GM12878 (cell line): ENCODE measurements around the gene TMEM86B. TPM values are rescaled to one million over a fixed set of nuclear protein-coding genes. Genes with fewer than 3 reads are reported as not detected.

Experiments used
- ATAC-seq: fragments of 200-7000 bp; cut with Tn5 transposase; 3 replicates; pipeline ENCODE4 v1.9.1; 2020; ENCODE audit warnings: mild to moderate bottlenecking, moderate library complexity
- BruUV-seq: library from RNA; stranded (reverse); fragments of 400-500 nt; replicated peaks from 2 replicates; lab custom pipeline; 2021; lab: Mats Ljungman, UMichigan
- CTCF ChIA-PET: fragments of 300-600 bp; sonication (Branson Sonifier 250); formaldehyde crosslinking; extraction: SDS; loops from one replicate; lab custom pipeline; 2021; ENCODE audit warnings: inconsistent platforms; lab: Yijun Ruan, JAX
- POLR2A ChIA-PET: fragments of 350-600 bp; formaldehyde crosslinking; extraction: SDS; loops from one replicate; lab custom pipeline; 2021; ENCODE audit warnings: inconsistent platforms; lab: Charles Lee
- RAD21 ChIA-PET: fragments of 300-600 bp; sonication (Branson Sonifier 250); formaldehyde crosslinking; loops from one replicate; lab custom pipeline; 2023; ENCODE audit warnings: antibody characterized with exemption; ENCODE audit not compliant: unreplicated experiment; lab: Charles Lee
- SMC1A ChIA-PET: fragments of 300-600 bp; sonication (Branson Sonifier 250); formaldehyde crosslinking; loops from one replicate; lab custom pipeline; 2023; ENCODE audit not compliant: unreplicated experiment, uncharacterized antibody; lab: Charles Lee
- DNase-seq: peaks from one replicate; pipeline ENCODE4 v3.0.0-alpha.2; 2011; ENCODE audit warnings: low read depth, low spot score
- FAIRE-seq: peaks from 3 replicates; lab custom pipeline; 2011; peaks lifted over from hg19 to GRCh38; lab: Jason Lieb, UNC
- H2AFZ ChIP-seq: 2 replicates; pipeline ENCODE4 v1.6.0; 2011; ENCODE audit warnings: low read depth, low read length, control low read depth; ENCODE audit not compliant: control insufficient read depth
- H3K27ac ChIP-seq: 2 replicates; pipeline ENCODE4 v1.5.1; 2011; ENCODE audit warnings: control low read depth; ENCODE audit not compliant: control insufficient read depth, insufficient read depth
- H3K27me3 ChIP-seq, 2 experiments: replicated peaks in 1 of 2; 2 replicates each; pipeline versions ENCODE4 v1.6.0 to v1.6.1; 2011; ENCODE audit warnings: low read length in 1 of 2; ENCODE audit not compliant: control insufficient read depth in 2 of 2, insufficient read depth in 2 of 2
- H3K36me3 ChIP-seq, 2 experiments: 2 replicates each; pipeline ENCODE4 v1.5.1; 2011; ENCODE audit warnings: low read length in 1 of 2; ENCODE audit not compliant: control insufficient read depth in 2 of 2, insufficient read depth in 2 of 2
- H3K4me1 ChIP-seq: 2 replicates; pipeline ENCODE4 v1.6.1; 2011; ENCODE audit warnings: mild to moderate bottlenecking, low read length, moderate library complexity, mixed read lengths; ENCODE audit not compliant: control insufficient read depth, insufficient read depth
- H3K4me2 ChIP-seq: 2 replicates; pipeline ENCODE4 v1.6.0; 2011; ENCODE audit warnings: control low read depth; ENCODE audit not compliant: control insufficient read depth, insufficient read depth
- H3K4me3 ChIP-seq: fragments of 200-600 bp; sonication (generic); 2 replicates; pipeline ENCODE4 v1.5.1; 2016
- H3K79me2 ChIP-seq: 2 replicates; pipeline ENCODE4 v1.6.0; 2011; ENCODE audit warnings: low read length; ENCODE audit not compliant: control insufficient read depth, insufficient read depth
- H3K9ac ChIP-seq: 2 replicates; pipeline ENCODE4 v1.8.0; 2011; ENCODE audit warnings: low read length, control low read depth, mixed read lengths; ENCODE audit not compliant: control insufficient read depth, insufficient read depth
- H3K9me3 ChIP-seq: replicated peaks from 3 replicates; pipeline ENCODE4 v1.5.1; 2011; ENCODE audit warnings: mild to moderate bottlenecking, low read length; ENCODE audit not compliant: control insufficient read depth, insufficient read depth
- H4K20me1 ChIP-seq: 2 replicates; pipeline ENCODE4 v1.6.0; 2011; ENCODE audit not compliant: control insufficient read depth, insufficient read depth
- ATF2 ChIP-seq: IDR thresholded peaks from 2 replicates; pipeline ENCODE4 v1.6.1; 2012; ENCODE audit warnings: low read length, inconsistent platforms
- EGR1 ChIP-seq, 2 experiments: IDR thresholded peaks; 1 replicate in 1 of 2; 2 replicates in 1 of 2; pipeline ENCODE4 v1.6.1; 2011 to 2012; ENCODE audit warnings: low read depth in 2 of 2, low read length in 2 of 2, borderline replicate concordance in 1 of 2, mild to moderate bottlenecking in 1 of 2, moderate library complexity in 1 of 2
- EP300 ChIP-seq, 2 experiments: fragments of 150-350 bp in 1 of 2; IDR thresholded peaks; 2 replicates each; pipeline ENCODE4 v1.6.1; 2011 to 2012; ENCODE audit warnings: low read depth in 2 of 2, low read length in 2 of 2, borderline replicate concordance in 1 of 2, improper control_type of control experiment in 1 of 2, inconsistent platforms in 1 of 2; ENCODE audit not compliant: control insufficient read depth in 1 of 2
- ETV6 ChIP-seq, 2 experiments: fragments of 450-650 bp in 1 of 2; IDR thresholded peaks in 1 of 2; conservative IDR thresholded peaks in 1 of 2; 2 replicates each; pipeline ENCODE4 v1.6.1; 2014; ENCODE audit warnings: antibody characterized with exemption in 1 of 2, borderline replicate concordance in 1 of 2, low read depth in 1 of 2, mild to moderate bottlenecking in 1 of 2, moderate library complexity in 1 of 2
- FOXK2 ChIP-seq: fragments of 450-650 bp; IDR thresholded peaks from 2 replicates; pipeline ENCODE4 v1.6.1; 2017; ENCODE audit warnings: mild to moderate bottlenecking, moderate library complexity
- KDM1A ChIP-seq: fragments of 200-600 bp; sonication (generic); IDR thresholded peaks from 2 replicates; pipeline ENCODE4 v1.6.1; 2016; ENCODE audit warnings: borderline replicate concordance
- NR2C1 ChIP-seq: fragments of 450-650 bp; IDR thresholded peaks from 2 replicates; pipeline ENCODE4 v1.6.1; 2017; ENCODE audit warnings: antibody characterized with exemption, mild to moderate bottlenecking, moderate library complexity
- NRF1 ChIP-seq: conservative IDR thresholded peaks from 2 replicates; pipeline ENCODE4 v1.6.1; 2011; ENCODE audit warnings: mild to moderate bottlenecking, low read depth, low read length, improper control_type of control experiment
- PAX8 ChIP-seq: fragments of 450-650 bp; IDR thresholded peaks from 2 replicates; pipeline ENCODE4 v1.6.1; 2017; ENCODE audit warnings: mild to moderate bottlenecking, moderate library complexity
- RAD21 ChIP-seq: IDR thresholded peaks from 2 replicates; pipeline ENCODE4 v1.6.1; 2011; ENCODE audit warnings: mild to moderate bottlenecking, low read depth, low read length, moderate library complexity; ENCODE audit not compliant: insufficient read depth
- SKIL ChIP-seq: fragments of 450-650 bp; IDR thresholded peaks from 2 replicates; pipeline ENCODE4 v1.6.1; 2017; ENCODE audit warnings: mild to moderate bottlenecking, low read depth, inconsistent platforms; ENCODE audit not compliant: poor library complexity, severe bottlenecking
- SMAD5 ChIP-seq: IDR thresholded peaks from 2 replicates; pipeline ENCODE4 v1.6.1; 2016; ENCODE audit warnings: antibody characterized with exemption, low read depth
- TCF3 ChIP-seq: IDR thresholded peaks from 2 replicates; pipeline ENCODE4 v1.6.1; 2012; ENCODE audit warnings: low read depth, mild to moderate bottlenecking, low read length, borderline replicate concordance; ENCODE audit not compliant: insufficient read depth
- ZNF217 ChIP-seq: fragments of 450-650 bp; IDR thresholded peaks from 2 replicates; pipeline ENCODE4 v1.6.1; 2017; ENCODE audit warnings: antibody characterized with exemption, mild to moderate bottlenecking
- ZNF274 ChIP-seq: IDR thresholded peaks from one replicate; pipeline ENCODE4 v1.8.0; 2011; ENCODE audit not compliant: insufficient read length, insufficient read depth
- ZNF622 ChIP-seq: fragments of 450-650 bp; IDR thresholded peaks from 2 replicates; pipeline ENCODE4 v1.6.1; 2017; ENCODE audit warnings: mild to moderate bottlenecking, inconsistent platforms
- WGBS: methylation state at CpG from one replicate; pipeline ENCODE4 v1.1.6; 2016; ENCODE audit warnings: low lambda C conversion rate; ENCODE audit not compliant: insufficient replicate concordance, insufficient coverage; ENCODE audit errors: missing lambda C conversion rate; 5-methylcytosine and 5-hydroxymethylcytosine counted together
- in situ Hi-C: fragments of 300-500 bp; cut with MboI; formaldehyde crosslinking; loops from 9 replicates; pipeline ENCODE4 v1.14.3; 2018; ENCODE audit warnings: mixed read lengths
- intact Hi-C: fragments of 100-400 bp; cut with micrococcal nuclease; formaldehyde crosslinking; loops from one replicate; pipeline ENCODE4 v1.14.2; 2022; ENCODE audit not compliant: unreplicated experiment
- polyA plus RNA-seq, 11 experiments: library from polyadenylated mRNA; depleted of rRNA in 4 of 11; unstranded in 6 of 11; stranded (reverse) in 5 of 11; fragments of >200 nt; fragmentation: Nextera tagmentation in 4 of 11; fragmentation: Illumina TruSeq in 1 of 11; extraction: Ambion mirVana in 4 of 11; extraction: Trizol in 1 of 11; gene quantifications; 1 replicate in 1 of 11; 2 replicates in 10 of 11; pipeline versions ENCODE4 v1.2.1 to v1.2.3, GENCODE V29; 2011 to 2016; ENCODE audit warnings: inconsistent platforms in 2 of 11, missing spikeins in 2 of 11, low read depth in 1 of 11
- total RNA-seq, 4 experiments: library from RNA; depleted of rRNA in 3 of 4; stranded (reverse); fragments of >200 nt in 3 of 4; fragmentation: Illumina TruSeq in 1 of 4; extraction: Trizol in 1 of 4; gene quantifications; 2 replicates each; pipeline versions ENCODE4 v1.2.1 to v1.2.3, GENCODE V29; 2013 to 2021
- TF ChIP-seq, protein P1 (sequence below): fragments of 450-650 bp; conservative IDR thresholded peaks from 2 replicates; pipeline ENCODE4 v1.6.1; 2017; ENCODE audit warnings: mild to moderate bottlenecking, moderate library complexity
- TF ChIP-seq, protein P2 (sequence below): IDR thresholded peaks from 2 replicates; pipeline ENCODE4 v1.6.1; 2011; ENCODE audit warnings: mild to moderate bottlenecking, low read depth, low read length, moderate library complexity; ENCODE audit not compliant: insufficient replicate concordance

The TMEM86B gene
- total and polyA plus RNA-seq, 10 of the 15 experiments (the other 5 are each of a cell fraction or from before 2014, with no cell fraction given) = 0.26 to 10.6 (median 1.8) TPM

DNA sequence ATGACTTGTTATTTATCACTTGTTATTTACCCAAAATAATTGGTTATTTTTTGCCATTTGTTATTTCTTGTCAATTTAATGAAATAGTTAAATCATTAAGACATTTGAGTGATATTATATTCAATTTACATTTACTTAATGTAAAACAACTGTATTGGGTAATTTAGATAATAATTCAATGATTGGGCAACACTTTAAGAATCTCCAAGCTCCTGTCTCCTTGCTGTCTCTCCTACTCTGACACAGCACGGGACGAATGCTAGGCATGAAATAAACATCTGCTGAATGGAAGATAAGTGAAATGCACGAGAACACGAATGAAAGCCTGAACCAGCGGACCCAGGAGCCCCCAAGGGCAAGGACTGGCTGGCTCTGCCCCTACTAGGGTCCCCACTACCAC is 36.0 kb upstream of the TMEM86B start:
- RAD21 ChIA-PET = no interaction called here
- Histone ChIP-seq H3K4me3 (no peak overlapping the region), H3K4me1 (no peaks in the 10 kb centered on the region), H3K27me3 (no peaks in the 10 kb centered on the region), H2AFZ (no peak overlapping the region), H3K9ac (no peak overlapping the region), H3K4me2 (no peak overlapping the region), H3K9me3 (no peaks in the 10 kb centered on the region; the same call in 2 of the 3 replicates), H3K27ac (no peak overlapping the region), H3K36me3 (no peaks in the 10 kb centered on the region; a peak in 1 of 4 replicates), H4K20me1 (no peaks in the 10 kb centered on the region), H3K79me2 (no peaks in the 10 kb centered on the region)
- in situ Hi-C loops = no loop called here
- POLR2A ChIA-PET = interaction anchor here (0.7 kb wide), 1 partner anchor 13 kb away, joined by 3 read pairs; no protein-coding TSS in a partner anchor
- FAIRE-seq (no peak), DNase-seq (no peak), ATAC-seq (no peak)
- SMC1A ChIA-PET = interaction anchor here (1.2 kb wide), 1 partner anchor 16 kb away, joined by 3 read pairs; no protein-coding TSS in a partner anchor
- intact Hi-C loops = no loop called here
- no TSS peak for BruUV-seq
- 76% methylated on average over 5 of the region's 5 CpGs for WGBS
- CTCF ChIA-PET = no interaction called here
- no peak for TF ChIP-seq NRF1
- no peak for TF ChIP-seq ZNF622
- no peak for TF ChIP-seq ETV6 (conservative IDR thresholded peaks at IDR 0.05 in 1 of 2, IDR thresholded peaks at IDR 0.05 in 1 of 2; ENCODE audit: borderline replicate concordance in 1 of 2, low read depth in 1 of 2)
- no peak for TF ChIP-seq FOXK2
- TF ChIP-seq, protein P1, sequence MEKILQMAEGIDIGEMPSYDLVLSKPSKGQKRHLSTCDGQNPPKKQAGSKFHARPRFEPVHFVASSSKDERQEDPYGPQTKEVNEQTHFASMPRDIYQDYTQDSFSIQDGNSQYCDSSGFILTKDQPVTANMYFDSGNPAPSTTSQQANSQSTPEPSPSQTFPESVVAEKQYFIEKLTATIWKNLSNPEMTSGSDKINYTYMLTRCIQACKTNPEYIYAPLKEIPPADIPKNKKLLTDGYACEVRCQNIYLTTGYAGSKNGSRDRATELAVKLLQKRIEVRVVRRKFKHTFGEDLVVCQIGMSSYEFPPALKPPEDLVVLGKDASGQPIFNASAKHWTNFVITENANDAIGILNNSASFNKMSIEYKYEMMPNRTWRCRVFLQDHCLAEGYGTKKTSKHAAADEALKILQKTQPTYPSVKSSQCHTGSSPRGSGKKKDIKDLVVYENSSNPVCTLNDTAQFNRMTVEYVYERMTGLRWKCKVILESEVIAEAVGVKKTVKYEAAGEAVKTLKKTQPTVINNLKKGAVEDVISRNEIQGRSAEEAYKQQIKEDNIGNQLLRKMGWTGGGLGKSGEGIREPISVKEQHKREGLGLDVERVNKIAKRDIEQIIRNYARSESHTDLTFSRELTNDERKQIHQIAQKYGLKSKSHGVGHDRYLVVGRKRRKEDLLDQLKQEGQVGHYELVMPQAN = no peak
- no peak for TF ChIP-seq KDM1A
- no peak for TF ChIP-seq RAD21
- no peak for TF ChIP-seq ZNF274
- TF ChIP-seq ZNF217 = no peak
- no peak for TF ChIP-seq TCF3
- TF ChIP-seq SMAD5 = no peak
- TF ChIP-seq, protein P2, sequence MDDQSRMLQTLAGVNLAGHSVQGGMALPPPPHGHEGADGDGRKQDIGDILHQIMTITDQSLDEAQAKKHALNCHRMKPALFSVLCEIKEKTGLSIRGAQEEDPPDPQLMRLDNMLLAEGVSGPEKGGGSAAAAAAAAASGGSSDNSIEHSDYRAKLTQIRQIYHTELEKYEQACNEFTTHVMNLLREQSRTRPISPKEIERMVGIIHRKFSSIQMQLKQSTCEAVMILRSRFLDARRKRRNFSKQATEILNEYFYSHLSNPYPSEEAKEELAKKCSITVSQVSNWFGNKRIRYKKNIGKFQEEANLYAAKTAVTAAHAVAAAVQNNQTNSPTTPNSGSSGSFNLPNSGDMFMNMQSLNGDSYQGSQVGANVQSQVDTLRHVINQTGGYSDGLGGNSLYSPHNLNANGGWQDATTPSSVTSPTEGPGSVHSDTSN = no peak
- TF ChIP-seq ATF2 = no peak
- TF ChIP-seq PAX8 = no peak
- no peak for TF ChIP-seq EP300 (IDR thresholded peaks at IDR 0.05; ENCODE audit: borderline replicate concordance in 1 of 2, control insufficient read depth in 1 of 2, low read depth in 2 of 2, low read length in 2 of 2)
- TF ChIP-seq NR2C1 = no peak
- TF ChIP-seq SKIL = no peak
- TF ChIP-seq EGR1 (IDR thresholded peaks at IDR 0.05; ENCODE audit: borderline replicate concordance in 1 of 2, low read depth in 2 of 2, low read length in 2 of 2) = no peak
